AG04449 (cell line): ENCODE data around the gene C5.

ENCODE experiments used
- CTCF ChIA-PET: fragments of 350-600 bp; formaldehyde crosslinking; extraction: SDS; loops from one replicate; lab custom pipeline; 2021; ENCODE audit warnings: antibody characterized with exemption; lab: Yijun Ruan, JAX
- POLR2A ChIA-PET: fragments of 400-600, 350-600 bp; formaldehyde crosslinking; extraction: SDS; loops from one replicate; lab custom pipeline; 2020; ENCODE audit warnings: antibody characterized with exemption, inconsistent platforms; lab: Yijun Ruan, JAX
- DNase-seq: peaks from one replicate; pipeline ENCODE4 v3.0.0-alpha.2; 2010; ENCODE audit warnings: low read depth, low spot score
- H3K4me3 ChIP-seq: 2 replicates; pipeline ENCODE4 v1.5.1; 2011; ENCODE audit warnings: low read depth, mild to moderate bottlenecking, control low read depth, low read length
- TF ChIP-seq, protein P1 (sequence below): IDR thresholded peaks from one replicate; pipeline ENCODE4 v1.5.1; 2011; ENCODE audit warnings: mild to moderate bottlenecking, moderate library complexity, low read length, control low read depth, inconsistent platforms; ENCODE audit not compliant: insufficient read depth; ENCODE audit errors: missing control alignments

The C5 gene

GRCh38 chr9:120902569-120903535 is 147.2 kb downstream of the C5 start:
- CTCF ChIA-PET: no interaction called here

More at GRCh38 chr9:120902569-120903535, 147.2 kb downstream of the C5 start:
- POLR2A ChIA-PET: no interaction called here
- no peak overlapping the region for H3K4me3 ChIP-seq
- TF ChIP-seq, protein P1, sequence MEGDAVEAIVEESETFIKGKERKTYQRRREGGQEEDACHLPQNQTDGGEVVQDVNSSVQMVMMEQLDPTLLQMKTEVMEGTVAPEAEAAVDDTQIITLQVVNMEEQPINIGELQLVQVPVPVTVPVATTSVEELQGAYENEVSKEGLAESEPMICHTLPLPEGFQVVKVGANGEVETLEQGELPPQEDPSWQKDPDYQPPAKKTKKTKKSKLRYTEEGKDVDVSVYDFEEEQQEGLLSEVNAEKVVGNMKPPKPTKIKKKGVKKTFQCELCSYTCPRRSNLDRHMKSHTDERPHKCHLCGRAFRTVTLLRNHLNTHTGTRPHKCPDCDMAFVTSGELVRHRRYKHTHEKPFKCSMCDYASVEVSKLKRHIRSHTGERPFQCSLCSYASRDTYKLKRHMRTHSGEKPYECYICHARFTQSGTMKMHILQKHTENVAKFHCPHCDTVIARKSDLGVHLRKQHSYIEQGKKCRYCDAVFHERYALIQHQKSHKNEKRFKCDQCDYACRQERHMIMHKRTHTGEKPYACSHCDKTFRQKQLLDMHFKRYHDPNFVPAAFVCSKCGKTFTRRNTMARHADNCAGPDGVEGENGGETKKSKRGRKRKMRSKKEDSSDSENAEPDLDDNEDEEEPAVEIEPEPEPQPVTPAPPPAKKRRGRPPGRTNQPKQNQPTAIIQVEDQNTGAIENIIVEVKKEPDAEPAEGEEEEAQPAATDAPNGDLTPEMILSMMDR: no peak
- no peak for DNase-seq
